Measurements from ENCODE around the gene TWNK.

DNA sequence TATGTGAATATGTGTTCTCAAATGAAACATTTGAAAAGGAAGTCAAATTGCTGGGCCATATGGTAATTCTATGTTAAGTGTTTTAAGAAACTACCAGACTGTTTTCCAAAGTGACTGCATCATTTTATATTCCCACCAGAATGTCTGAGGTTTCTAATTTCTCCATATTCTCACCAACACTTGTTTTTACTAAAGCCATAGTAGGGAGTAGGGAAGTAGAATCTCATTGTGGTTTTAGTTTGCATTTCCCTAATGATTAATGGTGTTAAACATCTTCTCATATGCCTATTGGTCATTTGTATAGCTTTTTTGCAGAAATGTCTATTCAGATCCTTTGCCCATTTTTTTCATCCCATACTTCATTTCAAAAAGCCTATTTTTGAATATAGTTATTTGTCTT lies 27.1 kb upstream of the TWNK start:
- no peak for TF ChIP-seq POLR2AphosphoS5 (IDR thresholded peaks at IDR 0.05)
- TF ChIP-seq, protein P1, sequence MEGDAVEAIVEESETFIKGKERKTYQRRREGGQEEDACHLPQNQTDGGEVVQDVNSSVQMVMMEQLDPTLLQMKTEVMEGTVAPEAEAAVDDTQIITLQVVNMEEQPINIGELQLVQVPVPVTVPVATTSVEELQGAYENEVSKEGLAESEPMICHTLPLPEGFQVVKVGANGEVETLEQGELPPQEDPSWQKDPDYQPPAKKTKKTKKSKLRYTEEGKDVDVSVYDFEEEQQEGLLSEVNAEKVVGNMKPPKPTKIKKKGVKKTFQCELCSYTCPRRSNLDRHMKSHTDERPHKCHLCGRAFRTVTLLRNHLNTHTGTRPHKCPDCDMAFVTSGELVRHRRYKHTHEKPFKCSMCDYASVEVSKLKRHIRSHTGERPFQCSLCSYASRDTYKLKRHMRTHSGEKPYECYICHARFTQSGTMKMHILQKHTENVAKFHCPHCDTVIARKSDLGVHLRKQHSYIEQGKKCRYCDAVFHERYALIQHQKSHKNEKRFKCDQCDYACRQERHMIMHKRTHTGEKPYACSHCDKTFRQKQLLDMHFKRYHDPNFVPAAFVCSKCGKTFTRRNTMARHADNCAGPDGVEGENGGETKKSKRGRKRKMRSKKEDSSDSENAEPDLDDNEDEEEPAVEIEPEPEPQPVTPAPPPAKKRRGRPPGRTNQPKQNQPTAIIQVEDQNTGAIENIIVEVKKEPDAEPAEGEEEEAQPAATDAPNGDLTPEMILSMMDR (IDR thresholded peaks at IDR 0.05): no peak

All from gastroesophageal sphincter (tissue), 3 donors.